ENCODE measurements around the gene HMCN2.

Gene HMCN2

GRCh38 chr9:130382636-130383349 lies 117.2 kb downstream of the HMCN2 start:
- no peak overlapping the region for H3K4me3 ChIP-seq (replicated peaks; ENCODE audit: low read depth, low read length)
- DNase-seq (ENCODE audit: extremely low read depth, low read depth), result no peak
- TF ChIP-seq CTCF (IDR thresholded peaks at IDR 0.05; ENCODE audit: low read depth, low read length, missing control alignments), result no peak

DNA sequence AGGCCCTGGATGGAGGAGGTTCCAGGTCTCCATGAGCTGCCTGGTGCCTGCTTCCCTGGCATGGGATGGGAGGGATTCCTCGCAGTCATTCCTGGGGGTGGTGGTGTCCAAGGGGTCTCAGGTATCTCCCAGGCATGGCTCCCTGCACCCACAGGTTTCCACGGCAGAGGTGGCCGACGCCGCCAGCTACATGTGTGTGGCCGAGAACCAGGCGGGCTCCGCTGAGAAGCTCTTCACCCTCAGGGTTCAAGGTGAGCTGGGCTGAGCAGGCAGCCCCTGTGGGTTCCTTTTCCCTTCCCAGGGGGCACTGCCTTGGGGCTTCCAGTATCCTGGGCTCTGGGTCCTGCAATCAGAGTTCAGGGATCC lies 117.8 kb downstream of the HMCN2 start:
- no peak for TF ChIP-seq CTCF (IDR thresholded peaks at IDR 0.05; ENCODE audit: low read depth, low read length, missing control alignments)
- no peak overlapping the region for H3K4me3 ChIP-seq (replicated peaks; ENCODE audit: low read depth, low read length)

GRCh38 chr9:130383979-130384676 lies 118.6 kb downstream of the HMCN2 start:
- H3K4me3 ChIP-seq (replicated peaks; ENCODE audit: low read depth, low read length), result no peak overlapping the region
- DNase-seq (ENCODE audit: extremely low read depth, low read depth), result no peak
- TF ChIP-seq CTCF (IDR thresholded peaks at IDR 0.05; ENCODE audit: low read depth, low read length, missing control alignments), result no peak

More for the DNA sequence above, 117.8 kb downstream of the HMCN2 start:
- no peak for DNase-seq (ENCODE audit: extremely low read depth, low read depth)

GRCh38 chr9:130385257-130385656 lies 119.7 kb downstream of the HMCN2 start:
- H3K4me3 ChIP-seq (replicated peaks; ENCODE audit: low read depth, low read length), result no peak overlapping the region
- no peak for DNase-seq (ENCODE audit: extremely low read depth, low read depth)
- TF ChIP-seq CTCF (IDR thresholded peaks at IDR 0.05; ENCODE audit: low read depth, low read length, missing control alignments), result no peak

DNA sequence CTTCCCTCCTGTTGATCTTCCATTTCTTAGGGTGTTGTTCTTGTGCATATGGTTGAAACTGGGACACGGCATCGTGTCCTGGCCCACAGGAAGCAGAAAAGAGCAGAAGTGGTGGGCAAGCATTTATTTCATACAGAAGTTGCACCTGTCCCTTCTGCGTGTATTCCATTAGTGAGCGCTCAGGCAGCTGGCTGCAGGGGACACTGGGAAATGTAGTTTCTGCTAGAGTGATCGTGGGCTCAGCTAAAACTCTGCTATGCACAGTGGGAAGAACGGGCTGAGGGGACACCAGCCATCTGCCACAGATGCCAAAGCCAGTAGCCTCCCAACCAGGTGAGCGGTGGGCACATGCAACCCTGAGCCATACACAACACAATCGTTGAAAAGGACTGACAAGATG lies 121.8 kb downstream of the HMCN2 start:
- no peak for TF ChIP-seq CTCF (IDR thresholded peaks at IDR 0.05; ENCODE audit: low read depth, low read length, missing control alignments)
- DNase-seq (ENCODE audit: extremely low read depth, low read depth), result no peak
- no peak overlapping the region for H3K4me3 ChIP-seq (replicated peaks; ENCODE audit: low read depth, low read length)

DNA sequence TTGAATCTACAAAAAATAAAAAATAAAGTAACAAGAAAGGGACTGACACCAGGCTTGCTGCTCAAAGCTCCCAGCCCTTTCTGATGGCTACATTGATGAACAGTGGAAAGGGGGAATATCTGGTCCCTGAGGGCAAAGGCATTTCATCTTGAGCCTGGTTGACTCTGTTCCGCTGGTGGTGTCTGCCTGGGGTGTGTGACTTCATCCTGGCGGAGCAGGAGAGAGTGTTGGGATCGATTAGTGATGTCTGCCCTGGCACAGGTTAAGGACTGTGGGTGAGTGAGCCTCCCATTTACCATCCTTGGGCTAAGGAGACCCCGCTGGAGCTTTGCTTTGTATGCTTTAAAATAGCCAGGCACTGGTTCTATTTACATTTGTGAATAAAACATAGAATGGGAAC lies 122.3 kb downstream of the HMCN2 start:
- no peak overlapping the region for H3K4me3 ChIP-seq (replicated peaks; ENCODE audit: low read depth, low read length)
- no peak for DNase-seq (ENCODE audit: extremely low read depth, low read depth)

More for the DNA sequence above, 122.3 kb downstream of the HMCN2 start:
- TF ChIP-seq CTCF (IDR thresholded peaks at IDR 0.05; ENCODE audit: low read depth, low read length, missing control alignments), result no peak

Measured in HFF-Myc (cell line).